GM21619 (cell line): Measurements from ENCODE around the gene MYBBP1A.

Source experiments
- ATAC-seq: cut with Tn5 transposase; IDR thresholded peaks from one replicate; pipeline ENCODE4 v1.9.1; 2021; ENCODE audit not compliant: unreplicated experiment

MYBBP1A gene

GRCh38 chr17:4572131-4572530 lies 16.9 kb upstream of the MYBBP1A start:
- no peak for ATAC-seq

GRCh38 chr17:4569591-4569990 lies 14.4 kb upstream of the MYBBP1A start:
- ATAC-seq = no peak

- ATAC-seq = no peak
Measured at GRCh38 chr17:4566785-4567184, 11.6 kb upstream of the MYBBP1A start.

- ATAC-seq = no peak
Measured at GRCh38 chr17:4565209-4566141, 10.3 kb upstream of the MYBBP1A start.

GRCh38 chr17:4562015-4562969 lies 7.1 kb upstream of the MYBBP1A start:
- ATAC-seq = no peak

GRCh38 chr17:4560837-4561256 lies 5.7 kb upstream of the MYBBP1A start:
- ATAC-seq = no peak

- ATAC-seq = no peak
Measured at GRCh38 chr17:4560421-4560820, 5.2 kb upstream of the MYBBP1A start, which contains the start of gene GGT6. TSS of gene GGT6 (minus strand) at chr17:4560577. CDS start at chr17:4560521, 56 bp downstream.

GRCh38 chr17:4559966-4560365 lies 4.8 kb upstream of the MYBBP1A start:
- no peak for ATAC-seq

- no peak for ATAC-seq
Measured at GRCh38 chr17:4559139-4559791, 4.1 kb upstream of the MYBBP1A start.

- ATAC-seq = no peak
Measured at GRCh38 chr17:4558347-4558971, 3.3 kb upstream of the MYBBP1A start.

GRCh38 chr17:4557626-4558346 lies 2.6 kb upstream of the MYBBP1A start:
- no peak for ATAC-seq

GRCh38 chr17:4556996-4557395 lies 1.8 kb upstream of the MYBBP1A start:
- no peak for ATAC-seq

- no peak for ATAC-seq
Measured at GRCh38 chr17:4555873-4556759, 932 bp upstream of the MYBBP1A start.

- ATAC-seq = no peak
Measured at GRCh38 chr17:4554441-4554996, 665 bp downstream of the MYBBP1A start.

GRCh38 chr17:4553669-4554068 lies 1.5 kb downstream of the MYBBP1A start:
- ATAC-seq = no peak

GRCh38 chr17:4551796-4552525 lies 3.2 kb downstream of the MYBBP1A start:
- ATAC-seq = no peak

GRCh38 chr17:4551141-4551540 lies 4.0 kb downstream of the MYBBP1A start:
- ATAC-seq = no peak

GRCh38 chr17:4550534-4551039 lies 4.6 kb downstream of the MYBBP1A start:
- no peak for ATAC-seq
